ENCODE data around the gene SERPINA3.

DNA sequence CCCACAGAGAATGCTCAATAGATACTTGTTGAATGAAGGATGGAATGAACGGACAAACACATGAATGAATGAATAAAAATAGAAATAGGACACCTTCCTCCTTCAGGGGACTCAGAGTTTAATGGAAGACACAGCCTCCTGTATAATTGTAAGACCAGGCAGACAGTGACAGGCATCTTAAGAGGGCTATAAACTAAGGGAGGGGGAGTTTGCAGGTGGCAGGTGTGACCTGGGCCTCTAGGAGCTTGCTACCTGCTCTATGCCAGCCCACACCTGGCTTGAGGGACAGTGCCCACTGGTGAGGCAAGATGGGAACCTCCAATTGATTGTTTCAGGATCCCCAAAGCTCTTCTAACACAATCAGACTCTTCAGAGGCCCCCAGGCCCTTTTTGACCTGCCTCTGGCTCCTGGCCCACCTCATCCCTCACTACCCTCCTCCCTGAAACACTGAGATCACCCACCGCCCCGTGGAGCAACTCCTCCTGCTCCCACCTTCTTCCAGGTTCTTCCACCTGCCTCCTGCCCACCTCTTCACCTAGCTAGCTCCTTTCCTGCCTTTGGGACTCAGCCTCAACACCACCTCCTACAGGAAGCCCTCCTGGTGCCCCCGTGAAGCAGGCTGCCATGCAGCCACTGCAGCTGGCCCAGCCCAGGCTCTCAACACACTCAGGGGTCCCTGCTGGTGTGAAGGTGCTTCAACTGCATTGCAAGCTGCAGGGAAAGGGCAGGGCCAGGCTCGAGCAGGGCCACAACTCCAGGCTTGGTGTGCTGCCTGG lies 9.4 kb downstream of the SERPINA3 start:
- TF ChIP-seq CTCF (IDR thresholded peaks at IDR 0.05) (no peak), EZH2 (IDR thresholded peaks at IDR 0.05; ENCODE audit: borderline replicate concordance, insufficient read depth, low read depth, low read length, poor library complexity, severe bottlenecking) (no peak)
